HG02885 (cell line): ENCODE measurements around the gene MYH10.

Source experiments
- ATAC-seq: cut with Tn5 transposase; IDR thresholded peaks from one replicate; pipeline ENCODE4 v1.9.1; 2021; ENCODE audit warnings: mild to moderate bottlenecking; ENCODE audit not compliant: unreplicated experiment, poor library complexity

The MYH10 gene

DNA sequence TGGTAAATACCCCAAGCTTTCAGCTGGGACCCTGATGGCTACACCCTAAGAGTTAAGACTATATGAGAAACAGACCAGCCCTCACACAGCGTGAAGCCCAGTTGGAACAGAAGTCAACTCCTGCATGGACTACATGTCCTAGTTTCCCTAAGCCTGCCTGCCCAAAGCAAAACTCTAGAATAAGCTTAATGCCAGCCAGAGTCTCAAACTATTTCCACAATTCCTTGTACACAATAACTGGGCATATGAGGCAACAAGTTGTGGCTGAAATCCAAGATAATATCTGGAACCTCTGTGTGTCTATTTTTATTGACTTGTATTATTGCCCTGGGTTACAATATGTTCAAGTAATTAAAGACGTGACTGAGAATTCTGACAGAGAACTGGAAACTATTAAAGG lies 19.4 kb downstream of the MYH10 start:
- ATAC-seq: no peak

DNA sequence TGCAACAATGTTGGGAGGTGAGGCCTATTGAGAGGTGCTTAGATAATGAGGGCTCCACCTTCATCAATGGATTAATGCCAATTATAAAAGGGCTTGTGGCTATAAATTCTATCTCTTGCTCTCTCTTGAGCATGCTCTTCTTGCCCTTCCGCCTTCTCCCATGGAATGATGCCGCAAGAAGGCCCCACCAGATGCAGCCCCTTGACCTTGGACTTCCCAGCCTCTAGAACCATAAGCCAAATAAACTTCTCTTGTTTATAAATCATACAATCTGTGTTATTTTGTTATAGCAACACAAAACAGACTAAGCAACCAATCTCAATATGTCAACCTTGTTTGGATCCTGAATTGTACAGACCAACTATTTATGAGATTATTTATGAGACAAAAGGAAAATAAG lies 20.0 kb downstream of the MYH10 start:
- ATAC-seq: no peak

DNA sequence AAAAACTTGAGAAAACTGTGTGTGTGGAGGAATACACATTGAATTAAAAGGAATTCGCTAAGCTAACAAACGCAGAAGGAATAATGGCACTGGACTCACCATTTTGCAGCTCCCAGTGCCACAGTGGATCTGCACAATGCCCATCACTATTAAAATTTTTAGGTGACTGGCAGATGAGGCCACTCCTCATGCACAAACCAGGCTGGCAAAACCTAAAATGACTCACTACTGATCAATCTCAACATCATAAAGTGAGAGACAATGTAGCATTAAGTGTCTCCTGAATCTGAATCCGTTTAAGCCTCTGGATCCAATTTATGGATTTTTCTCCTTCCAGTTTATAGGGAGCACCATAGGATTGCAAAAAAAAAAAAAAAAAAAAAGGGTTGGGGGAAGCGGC lies 20.6 kb downstream of the MYH10 start:
- no peak for ATAC-seq

DNA sequence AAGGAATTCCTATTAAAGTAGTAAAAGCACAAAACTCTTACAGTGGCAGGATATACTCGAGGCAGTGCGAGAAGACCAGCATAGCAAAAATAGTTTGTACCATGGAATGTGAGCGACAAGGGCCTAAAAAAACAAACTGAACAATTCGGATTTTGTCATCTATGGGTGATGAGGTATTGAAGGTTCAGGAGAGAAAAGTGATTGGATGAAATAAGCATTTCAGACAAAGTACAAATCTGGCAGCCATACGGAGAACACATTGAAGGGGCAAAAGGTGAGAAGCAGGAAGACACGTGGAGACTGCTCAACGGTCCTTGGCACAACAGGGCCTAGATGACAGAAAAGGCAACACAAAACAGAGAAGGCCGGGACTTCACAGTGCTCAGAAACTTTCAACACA lies 22.5 kb downstream of the MYH10 start:
- no peak for ATAC-seq

DNA sequence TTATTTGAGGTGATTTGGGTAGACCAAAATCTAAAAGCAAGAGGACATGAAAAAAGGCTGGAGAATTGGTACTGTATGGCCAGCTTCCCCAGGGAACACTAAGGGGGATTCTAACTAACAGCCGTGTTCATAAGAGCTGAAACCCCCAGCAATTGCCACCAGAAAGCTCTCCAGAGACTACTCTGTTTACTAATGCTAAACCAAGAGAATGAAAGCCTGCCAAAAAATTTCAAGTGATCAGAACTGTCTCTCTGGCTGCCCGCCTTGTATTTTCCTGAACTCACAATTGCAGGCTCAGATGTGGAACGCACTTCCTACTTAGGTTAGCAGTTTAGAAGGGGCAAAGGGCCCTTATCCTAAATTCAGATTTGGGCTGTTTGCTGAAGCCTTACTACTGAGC lies 24.1 kb downstream of the MYH10 start:
- ATAC-seq: no peak

DNA sequence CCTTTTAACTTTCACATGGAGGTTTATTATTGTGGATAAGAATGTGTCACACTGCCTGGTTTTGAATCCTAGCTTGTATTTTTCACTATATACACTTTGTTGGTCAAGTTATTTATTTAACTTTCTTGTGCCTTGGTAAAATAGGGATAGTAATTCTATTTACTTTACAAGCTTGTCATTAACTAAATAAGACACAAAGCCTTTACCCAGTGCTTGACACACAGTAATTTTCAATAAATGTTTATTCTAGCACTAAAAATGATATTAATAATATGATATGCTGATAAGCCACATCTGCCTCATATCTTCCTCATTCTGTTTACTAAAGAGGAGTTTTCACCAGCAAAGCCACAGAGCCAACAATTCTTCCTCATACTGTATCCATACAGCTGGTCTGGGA lies 27.8 kb downstream of the MYH10 start:
- ATAC-seq: no peak

DNA sequence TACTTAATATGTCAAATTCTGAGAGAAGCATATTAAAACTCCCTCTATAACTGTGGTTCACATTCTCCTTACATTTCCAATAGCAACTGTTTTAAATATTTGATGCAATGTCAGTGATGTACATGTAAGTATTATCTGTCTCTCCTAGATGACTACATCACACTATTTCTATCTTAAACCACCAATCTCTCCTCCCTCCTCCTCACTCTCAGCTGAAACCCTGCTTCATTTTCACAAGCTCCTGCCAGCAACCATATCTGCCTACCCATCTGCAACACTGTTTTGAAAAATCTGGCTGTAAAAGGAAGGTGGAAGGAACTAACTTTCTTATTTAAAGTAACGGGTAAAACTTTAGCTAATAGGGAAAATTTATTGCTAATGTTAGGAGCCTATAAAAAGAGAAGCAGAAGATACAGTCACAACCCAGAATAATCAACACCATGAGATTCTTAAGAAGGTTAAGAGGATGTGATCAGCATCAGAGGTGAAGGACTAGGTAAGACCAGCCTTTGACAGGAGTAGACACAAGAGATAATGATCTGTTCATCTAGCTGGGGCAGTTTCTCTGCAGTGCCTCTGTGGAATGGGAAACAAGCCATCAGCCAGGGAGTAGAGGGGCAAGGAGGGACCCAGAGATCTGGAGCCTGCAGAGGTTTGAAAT lies 31.0 kb downstream of the MYH10 start:
- ATAC-seq: no peak

DNA sequence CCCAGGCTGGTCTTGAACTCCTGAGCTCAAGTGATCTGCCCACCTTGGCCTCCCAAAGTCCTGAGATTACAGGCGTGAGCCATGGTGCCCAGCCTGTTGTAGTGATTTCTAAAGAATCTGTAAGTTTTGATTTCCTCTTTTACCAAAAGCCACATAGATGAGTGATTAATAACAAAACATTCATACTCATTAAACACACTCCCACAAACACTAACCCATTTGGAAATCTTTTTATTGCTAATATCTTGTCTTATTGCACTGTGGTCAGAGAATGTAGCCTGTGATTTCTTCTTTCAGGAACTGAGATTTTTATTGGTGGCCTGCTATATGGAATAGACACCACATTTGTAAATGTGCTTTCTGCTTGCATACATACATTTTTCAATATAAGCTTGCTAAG lies 31.6 kb downstream of the MYH10 start:
- no peak for ATAC-seq

DNA sequence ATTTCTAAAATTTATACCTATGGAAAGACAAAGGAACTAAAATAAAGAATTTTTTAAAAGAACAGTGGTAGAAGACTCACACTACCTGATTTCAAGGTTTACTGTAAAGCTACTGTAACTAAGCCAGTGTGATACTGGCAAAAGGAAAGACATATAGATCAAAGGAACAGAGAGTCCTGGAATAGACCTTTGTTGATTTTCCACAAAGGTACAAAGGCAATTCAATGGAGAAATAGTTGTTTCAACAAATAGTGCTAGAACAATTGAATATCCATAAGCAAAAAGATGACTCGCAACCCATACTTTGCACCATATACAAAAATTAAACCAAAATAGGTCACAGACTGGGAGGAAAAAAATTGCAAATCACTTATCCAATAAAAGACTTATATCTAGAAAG lies 36.7 kb downstream of the MYH10 start:
- ATAC-seq: no peak

DNA sequence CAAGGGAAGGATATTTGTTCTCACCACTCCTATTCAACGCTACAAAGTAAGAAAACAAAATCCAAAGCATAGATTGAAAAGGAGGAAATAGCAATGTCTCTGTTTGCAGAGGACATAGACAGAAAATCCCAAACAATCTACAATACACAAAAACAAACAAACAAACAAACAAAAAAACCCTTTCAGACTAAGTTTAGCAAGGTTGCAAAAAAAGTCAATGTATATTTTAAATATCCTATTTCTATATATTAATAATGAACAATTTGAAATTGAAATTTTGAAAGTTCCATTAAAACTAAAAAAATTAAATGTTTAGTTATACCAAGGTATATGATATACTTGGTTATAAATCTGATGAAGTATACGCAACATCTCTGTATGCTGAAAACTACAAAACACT lies 37.2 kb downstream of the MYH10 start:
- no peak for ATAC-seq

DNA sequence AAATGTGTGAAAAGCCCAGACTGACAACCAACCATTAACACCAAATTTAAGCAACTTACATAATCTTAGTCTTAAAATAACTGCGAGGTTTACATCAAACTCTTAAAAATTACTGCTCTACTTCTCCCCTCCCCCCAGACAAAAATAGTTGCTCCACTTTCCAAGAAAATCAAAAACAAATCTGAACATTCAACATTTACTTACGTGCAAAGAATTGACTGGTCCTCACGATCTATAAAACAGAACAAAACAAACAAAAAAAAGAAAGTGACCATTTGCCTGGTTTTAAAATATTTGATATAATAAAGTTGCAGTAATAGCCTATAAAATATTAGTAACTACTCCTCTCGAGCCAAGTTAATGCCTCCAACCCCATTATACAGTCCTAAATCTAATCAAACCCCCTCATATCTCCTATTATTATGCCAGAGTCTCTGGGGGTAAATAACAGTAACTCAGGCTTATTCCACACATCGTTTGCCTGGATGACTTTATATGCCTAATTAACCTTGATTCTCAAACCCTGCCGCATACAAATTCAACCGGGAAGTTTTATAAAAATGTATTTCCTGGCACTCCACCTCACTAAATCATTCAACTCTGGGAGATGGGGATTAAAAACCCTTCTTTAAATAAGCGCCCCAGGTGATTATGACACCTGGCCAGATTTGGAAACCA lies 41.5 kb downstream of the MYH10 start:
- no peak for ATAC-seq

DNA sequence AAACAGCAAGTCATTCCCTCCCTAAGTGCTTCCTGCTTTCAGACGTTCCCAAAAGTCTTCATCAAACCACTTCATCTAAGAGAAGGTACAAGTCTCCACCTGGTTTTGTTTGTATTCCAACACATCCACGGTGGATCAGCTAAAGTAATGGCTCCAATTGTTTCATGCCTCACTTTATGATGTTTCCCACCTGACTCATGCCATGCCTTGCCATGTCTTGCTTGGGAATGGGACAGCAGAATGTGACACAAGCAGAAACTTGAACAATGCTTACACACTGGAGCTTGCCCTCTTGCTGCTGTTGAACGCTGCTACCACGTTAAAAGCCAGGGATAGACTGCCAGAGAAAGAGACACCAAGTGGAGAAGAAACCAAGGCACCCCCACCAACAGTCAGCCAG lies 43.8 kb downstream of the MYH10 start:
- ATAC-seq: no peak

DNA sequence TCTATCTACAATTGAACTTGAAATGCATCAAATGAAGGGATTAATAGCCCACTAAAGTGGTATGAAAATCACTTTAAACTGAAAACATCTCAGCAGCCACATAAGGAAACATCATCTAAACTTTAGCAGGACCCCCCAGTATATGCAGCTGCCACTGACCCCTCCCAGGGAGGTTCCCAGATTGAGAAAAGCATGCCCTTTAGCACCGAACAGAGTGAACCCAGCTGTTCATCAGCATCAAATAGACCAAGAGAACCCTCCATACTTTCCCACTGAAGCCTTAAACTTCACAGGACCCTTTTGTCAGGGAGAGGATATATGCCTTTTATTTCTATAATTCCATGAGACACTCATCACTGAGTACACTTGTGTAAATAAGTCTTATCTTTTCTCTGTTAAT lies 44.6 kb downstream of the MYH10 start:
- ATAC-seq: no peak

DNA sequence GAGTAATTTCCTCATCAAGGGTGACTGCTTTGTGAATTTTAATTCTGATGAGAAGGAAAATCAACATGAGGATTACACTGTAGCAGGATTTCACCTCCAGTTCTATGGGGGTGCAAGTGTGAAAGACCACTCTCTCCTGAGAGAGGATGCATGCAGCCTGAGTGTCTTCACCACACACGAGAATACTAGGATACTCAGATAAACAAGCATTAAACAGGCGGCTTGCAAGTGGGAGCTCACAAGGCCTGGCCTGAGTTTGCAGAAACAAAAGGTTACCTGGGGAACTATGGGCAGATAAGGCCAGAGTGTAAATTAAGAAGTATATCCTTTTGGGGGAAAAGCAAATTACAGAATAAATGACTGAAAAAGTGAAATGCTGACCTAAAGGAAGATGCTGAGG lies 46.6 kb downstream of the MYH10 start:
- no peak for ATAC-seq

DNA sequence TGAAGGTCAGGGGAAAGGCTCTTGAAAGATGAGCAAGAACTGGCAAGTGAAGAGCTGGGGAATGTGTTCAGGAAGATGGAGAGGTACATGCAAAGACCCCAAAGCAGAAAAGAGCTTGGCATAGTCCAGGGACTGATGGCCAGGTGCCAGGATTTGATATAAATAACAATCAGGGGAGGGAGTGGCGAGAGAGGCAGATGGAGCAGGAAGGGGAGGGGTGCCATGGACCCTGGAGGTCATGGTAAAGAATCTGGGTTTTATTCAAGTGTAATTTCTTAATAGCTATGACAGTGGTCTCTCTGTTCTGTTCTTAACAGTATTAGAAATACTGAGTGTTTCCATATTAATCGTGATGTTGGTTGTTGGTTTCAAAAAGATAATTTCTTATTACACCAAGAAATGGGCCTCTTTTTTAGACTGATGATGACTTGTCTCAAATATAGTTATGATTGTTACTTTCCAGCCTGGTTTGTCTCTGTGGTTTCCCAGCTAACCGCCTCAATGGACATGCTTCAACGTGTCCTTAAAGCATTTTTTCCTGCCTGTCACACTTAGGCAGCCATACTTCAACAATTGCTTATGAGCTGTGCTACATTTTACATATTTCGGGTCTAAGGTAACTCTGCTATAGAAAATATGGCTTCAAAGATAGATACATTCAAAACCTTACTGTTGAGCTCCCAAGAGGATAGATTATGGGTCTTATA lies 49.4 kb downstream of the MYH10 start:
- no peak for ATAC-seq

DNA sequence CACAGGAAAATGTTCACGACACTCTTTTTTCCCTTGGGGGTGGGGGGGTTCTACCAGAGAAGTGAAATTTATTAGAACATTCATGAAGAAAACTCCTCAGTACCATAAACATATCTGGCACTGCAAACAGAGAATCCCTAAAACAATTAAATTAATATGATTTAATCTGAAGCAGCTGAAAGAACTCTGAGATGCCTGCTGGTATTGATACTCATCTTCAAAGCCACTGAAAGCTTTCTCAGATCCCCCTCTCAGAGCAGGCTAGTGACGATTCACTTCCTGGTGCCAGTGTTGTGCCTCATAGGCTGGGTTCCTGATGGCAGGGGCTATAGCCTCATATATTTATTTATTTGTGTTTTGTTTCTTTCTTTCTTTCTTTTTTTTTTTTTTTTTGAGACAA lies 52.7 kb downstream of the MYH10 start:
- ATAC-seq: no peak

DNA sequence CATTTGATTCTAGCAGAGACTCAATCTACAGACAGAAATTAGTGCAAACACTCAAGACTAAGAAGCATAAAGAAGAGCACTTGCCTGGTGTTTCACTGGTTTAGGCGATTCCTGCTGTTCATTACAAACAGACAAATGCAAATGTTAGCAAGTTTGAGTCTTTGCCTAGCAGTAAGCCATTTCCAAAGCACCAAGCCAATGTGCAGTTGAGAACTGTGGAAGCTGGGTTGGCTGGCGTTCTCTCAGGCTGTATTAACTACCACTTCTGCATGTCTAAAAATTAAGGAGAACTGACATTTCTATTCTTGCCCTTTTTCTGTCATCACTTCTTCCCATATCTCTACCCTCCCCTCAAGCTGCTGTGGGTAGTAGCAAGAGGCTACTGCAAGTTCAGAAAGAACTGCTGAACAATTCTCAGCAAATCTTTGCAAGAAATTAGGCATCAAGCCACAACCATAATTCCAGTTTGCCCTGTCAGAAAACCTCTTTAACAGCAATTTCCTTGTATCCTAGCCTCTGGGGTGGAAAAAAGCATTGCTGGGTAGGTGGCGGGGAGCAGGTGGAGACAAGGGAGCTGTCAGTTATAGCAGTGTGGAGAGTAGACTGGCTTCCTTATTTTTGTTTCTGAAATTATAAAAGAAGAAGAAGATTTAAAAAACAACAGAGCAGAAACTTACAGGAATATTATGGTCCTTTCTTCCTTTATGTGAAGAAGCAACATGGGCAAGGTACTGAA lies 53.8 kb downstream of the MYH10 start:
- no peak for ATAC-seq

DNA sequence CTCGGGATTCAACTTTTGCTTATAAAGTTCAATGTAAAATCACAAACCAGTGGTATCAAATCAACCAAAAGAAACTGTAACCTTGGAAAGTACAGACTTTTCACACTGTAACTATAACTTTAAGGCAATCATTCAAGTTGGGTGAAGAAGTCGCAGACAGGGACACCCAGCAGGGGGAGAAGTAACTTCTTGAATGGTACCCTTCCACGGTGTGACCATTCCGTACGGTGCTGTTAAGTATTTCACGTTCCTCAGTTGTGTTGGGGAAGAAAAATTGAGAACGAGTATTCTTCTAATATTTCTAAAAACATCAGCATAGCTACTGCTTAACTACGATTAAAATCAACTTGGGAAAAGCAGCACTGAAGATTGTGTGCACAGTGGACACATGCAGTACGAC lies 55.8 kb downstream of the MYH10 start:
- no peak for ATAC-seq

DNA sequence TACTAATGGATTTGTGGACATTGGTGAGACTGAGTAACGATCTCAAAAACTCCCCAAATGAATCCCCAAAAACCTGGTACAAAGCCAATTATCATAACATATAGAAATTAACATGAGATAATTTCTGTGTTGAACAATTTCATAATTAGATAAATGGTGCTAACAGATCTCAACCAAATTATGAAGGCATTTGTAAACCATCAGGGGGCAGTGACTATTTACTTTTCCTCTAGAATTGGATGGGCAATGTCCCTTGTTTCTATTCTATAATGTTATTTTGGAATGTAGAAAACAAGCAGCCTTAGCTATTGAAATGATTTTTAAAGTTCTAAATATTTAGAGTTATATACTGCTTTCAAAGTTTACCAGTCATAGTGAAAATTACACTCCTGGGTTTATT lies 57.8 kb downstream of the MYH10 start:
- ATAC-seq: no peak

DNA sequence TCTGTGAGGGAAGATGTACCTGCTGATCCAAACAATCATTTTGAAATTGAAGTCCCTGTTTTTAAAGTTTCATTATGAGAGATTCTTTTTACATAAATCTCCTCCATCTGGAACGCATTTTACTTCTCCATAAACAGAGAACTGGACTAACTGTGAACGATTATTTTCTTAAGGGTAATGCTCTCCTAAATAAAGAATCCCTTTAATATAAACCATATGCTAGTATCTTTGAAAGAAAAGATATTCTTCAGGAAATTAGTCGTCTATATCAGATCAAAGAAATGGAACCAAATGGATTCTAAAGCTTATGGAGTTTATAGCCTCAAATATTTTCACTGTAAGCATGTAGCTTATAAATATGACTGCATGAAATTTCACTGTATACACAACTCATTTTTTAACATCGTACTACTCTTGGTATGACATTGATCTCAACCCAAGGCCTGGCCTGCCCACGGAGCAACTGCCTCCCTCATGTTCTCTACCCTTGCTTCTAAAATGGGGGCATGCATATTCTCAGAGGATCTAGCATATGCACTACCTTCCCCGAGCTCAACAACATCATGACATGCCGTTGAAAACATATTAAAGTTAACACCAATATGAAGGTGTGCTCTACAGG lies 66.4 kb downstream of the MYH10 start:
- no peak for ATAC-seq
